Small intestine (tissue), 16 donors: ENCODE measurements around the gene PLEKHG1. TPM values are rescaled to one million over a fixed set of nuclear protein-coding genes. Genes with fewer than 3 reads are reported as not detected.
A peak's percentile ranks its signal among the peaks of the same experiment; 100 is the strongest.

Source experiments
- DNase-seq, 2 donors: peaks; one replicate each; pipeline versions ENCODE4 v3.0.0 to v3.0.0-alpha.2; 2013
- FAIRE-seq: peaks from 2 replicates; lab custom pipeline; 2012; peaks lifted over from hg19 to GRCh38; lab: Jason Lieb, UNC
- H3K27ac ChIP-seq, 3 donors: one replicate each; pipeline ENCODE4 v1.5.1; 2013; ENCODE audit warnings: low read length in 2 of 3, mild to moderate bottlenecking in 2 of 3, control low read depth in 1 of 3, inconsistent platforms in 1 of 3, low read depth in 1 of 3, moderate library complexity in 1 of 3
- H3K27me3 ChIP-seq, 3 donors: one replicate each; pipeline ENCODE4 v1.6.1; 2013; ENCODE audit warnings: low read length in 3 of 3, inconsistent platforms in 1 of 3; ENCODE audit not compliant: control insufficient read depth in 3 of 3, insufficient read depth in 3 of 3
- H3K36me3 ChIP-seq, 3 donors: one replicate each; pipeline ENCODE4 v1.6.1; 2013; ENCODE audit warnings: low read length in 3 of 3, inconsistent platforms in 1 of 3, low read depth in 1 of 3, mild to moderate bottlenecking in 1 of 3, moderate library complexity in 1 of 3; ENCODE audit not compliant: control insufficient read depth in 3 of 3, insufficient read depth in 2 of 3
- H3K4me1 ChIP-seq, 3 donors: one replicate each; pipeline ENCODE4 v1.6.1; 2013; ENCODE audit warnings: low read length in 2 of 3, inconsistent platforms in 1 of 3, low read depth in 1 of 3, mild to moderate bottlenecking in 1 of 3, moderate library complexity in 1 of 3; ENCODE audit not compliant: control insufficient read depth in 3 of 3, insufficient read depth in 2 of 3
- H3K4me3 ChIP-seq, 3 donors: one replicate each; pipeline ENCODE4 v1.5.1; 2013; ENCODE audit warnings: low read length in 3 of 3, control low read depth in 1 of 3, inconsistent platforms in 1 of 3, low read depth in 1 of 3, mild to moderate bottlenecking in 1 of 3, moderate library complexity in 1 of 3
- H3K9me3 ChIP-seq, 2 donors: one replicate each; pipeline ENCODE4 v1.6.1; 2013; ENCODE audit warnings: low read depth in 1 of 2, low read length in 1 of 2; ENCODE audit not compliant: control insufficient read depth in 2 of 2, insufficient read depth in 1 of 2
- WGBS, 3 donors: extraction: QIAGEN DNeasy Blood & Tissue Kit; methylation state at CpG; one replicate each; pipeline ENCODE4 v1.1.7; 2013; 5-methylcytosine and 5-hydroxymethylcytosine counted together
- long read RNA-seq, 10 donors: transcript quantifications; one replicate each; lab custom pipeline, GENCODE V29; 2026
- polyA plus RNA-seq, 4 donors: library from polyadenylated mRNA; stranded (reverse) in 3 of 4; unstranded in 1 of 4; fragments of 200-250 nt in 3 of 4; fragments of 120-200 nt in 1 of 4; gene quantifications; one replicate each; pipeline versions ENCODE4 v1.2.1 to v1.2.3, GENCODE V29; 2013
- donor health status: healthy with polysubstance abuse.
- donor health status: control.
- donor health status: control.
- donor health status: Bipolar disorder and iron deficiency.
- donor health status: healthy.

The PLEKHG1 gene
- 1 to 10 TPM; 3.0 to 7.0 (median 5.9) TPM for polyA plus RNA-seq
- long read RNA-seq, donor 1: 0 reads
- long read RNA-seq, donor 2: 0 reads
- long read RNA-seq, donor 3: 0 reads
- long read RNA-seq, donor 4: 0 reads
- long read RNA-seq, donor 5: 0 reads
- long read RNA-seq, donor 6: 0 reads
- long read RNA-seq, donor 7: 0 reads
- long read RNA-seq, donor 8: 0 reads
- long read RNA-seq, donor 9: 0 reads
- long read RNA-seq, donor 10: 0 reads

GRCh38 chr6:150599199-150600009, at the start of gene PLEKHG1:
PLEKHG1 (plus strand) TSS chr6:150599885; CDS start chr6:150733682, 133,797 bp downstream.
- no peak for FAIRE-seq
- WGBS, 3 donors: 3 to 7% (median 4%) methylated on average over 28 to 54 of the region's 54 CpGs
- H3K27me3 ChIP-seq: peaks cover 0 to 38% (median 0%) of the 10 kb centered on the region in 3 donors

DNA sequence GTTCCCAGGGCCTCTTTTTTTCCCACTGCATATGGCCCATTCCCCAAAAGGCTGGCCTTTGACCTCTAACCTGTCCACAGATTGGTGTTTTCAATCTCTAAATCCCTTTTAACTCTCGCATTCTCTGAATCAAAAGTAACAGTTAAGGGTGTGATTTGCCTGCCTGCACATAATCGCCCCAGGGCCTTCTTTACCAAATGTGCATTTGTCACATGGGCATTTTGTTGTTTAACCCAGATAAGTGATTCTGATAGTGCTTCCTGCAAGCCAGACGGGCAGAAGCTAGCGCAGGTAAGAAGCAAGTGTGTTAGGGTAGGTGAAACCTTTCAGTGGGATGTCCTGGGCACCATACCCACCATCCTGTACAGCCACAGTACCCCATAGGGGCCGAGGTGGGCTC, 49.4 kb upstream of the PLEKHG1 start:
- Histone ChIP-seq H3K9me3 (no peaks in the 10 kb centered on the region), H3K27me3 (no peaks in the 10 kb centered on the region), H3K4me3 (no peak overlapping the region), H3K4me1 (peaks cover 0 to 3% (median 0%) of the 10 kb centered on the region in 3 donors), H3K27ac (no peak overlapping the region), H3K36me3 (no peaks in the 10 kb centered on the region)
- 85 to 91% (median 87%) methylated on average over 5 of the region's 5 CpGs for WGBS, 3 donors
- DNase-seq: no peak
- no peak for FAIRE-seq

More at GRCh38 chr6:150599199-150600009, at the start of gene PLEKHG1:
- H3K36me3 ChIP-seq: no peaks in the 10 kb centered on the region
- DNase-seq: peak; percentile 94 to 97
- H3K27ac ChIP-seq: peak within 1 kb of the TSS; percentile 60 to 94 (median 92)
- peak within 1 kb of the TSS; percentile 52 to 84 (median 82) for H3K4me3 ChIP-seq
- peaks cover 0 to 27% (median 12%) of the 10 kb centered on the region in 3 donors for H3K4me1 ChIP-seq
- H3K9me3 ChIP-seq: no peaks in the 10 kb centered on the region

GRCh38 chr6:150557043-150557599, 42.6 kb upstream of the PLEKHG1 start:
- Histone ChIP-seq H3K27ac (no peak overlapping the region), H3K4me1 (no peaks in the 10 kb centered on the region), H3K27me3 (no peaks in the 10 kb centered on the region), H3K4me3 (no peak overlapping the region), H3K36me3 (no peaks in the 10 kb centered on the region), H3K9me3 (peaks cover 0 to 11% of the 10 kb centered on the region in 2 donors)
- 69 to 72% (median 70%) methylated on average over 5 of the region's 5 CpGs for WGBS, 3 donors
- no peak for FAIRE-seq
- DNase-seq: no peak

DNA sequence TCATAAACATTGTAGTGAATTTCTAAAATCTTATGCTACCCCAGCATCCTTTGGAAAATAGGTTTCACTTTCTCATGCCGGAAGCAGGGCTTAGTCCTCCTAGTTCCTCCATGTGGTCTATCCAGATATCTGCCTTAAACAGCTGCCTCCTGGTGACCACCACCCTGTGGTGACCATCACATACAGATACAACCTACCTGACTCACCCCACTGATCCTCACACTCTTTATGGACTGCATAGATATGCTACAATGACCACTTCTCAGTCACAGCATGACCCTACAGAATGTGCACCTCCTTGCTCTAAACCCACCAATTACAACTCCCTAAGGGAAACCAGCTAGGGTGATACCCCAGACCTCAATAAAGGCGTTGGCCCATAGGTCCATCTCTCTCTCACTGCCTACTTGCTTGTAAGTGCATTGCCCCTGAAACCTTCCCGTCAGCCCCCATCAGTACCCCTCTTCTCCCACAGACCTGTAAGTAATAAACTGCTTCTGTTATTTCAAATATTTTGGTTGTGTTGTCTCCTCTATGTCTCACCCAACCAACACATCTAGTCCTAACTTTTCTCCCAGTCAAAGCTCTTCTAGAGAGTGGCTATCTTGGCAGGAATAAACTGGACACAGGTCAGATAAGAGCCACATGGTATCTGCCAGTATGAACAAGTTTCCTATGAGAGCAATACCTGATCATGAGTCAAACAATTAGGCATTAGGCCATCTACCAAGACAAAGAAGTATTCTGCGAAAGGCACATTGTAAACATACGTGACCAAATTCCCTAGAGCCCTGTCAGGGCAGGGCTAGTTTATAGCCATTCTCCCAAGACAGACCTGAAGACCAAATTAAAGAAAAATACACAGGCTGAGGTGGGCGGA, 39.4 kb upstream of the PLEKHG1 start:
- no peaks in the 10 kb centered on the region for H3K36me3 ChIP-seq
- H3K27ac ChIP-seq: no peak overlapping the region
- FAIRE-seq: no peak
- no peak overlapping the region for H3K4me3 ChIP-seq
- H3K9me3 ChIP-seq: peaks cover 0 to 11% of the 10 kb centered on the region in 2 donors
- H3K27me3 ChIP-seq: no peaks in the 10 kb centered on the region
- DNase-seq: no peak
- no peaks in the 10 kb centered on the region for H3K4me1 ChIP-seq
- WGBS, 3 donors: 71 to 86% (median 85%) methylated on average over 6 of the region's 6 CpGs

- 85 to 97% (median 91%) methylated on average over 6 of the region's 6 CpGs for WGBS, 3 donors
- no peak overlapping the region for H3K27ac ChIP-seq
- H3K27me3 ChIP-seq: no peaks in the 10 kb centered on the region
- FAIRE-seq (no peak), DNase-seq (no peak)
- H3K4me1 ChIP-seq: no peaks in the 10 kb centered on the region
- no peak overlapping the region for H3K4me3 ChIP-seq
- H3K36me3 ChIP-seq: no peaks in the 10 kb centered on the region
- peaks cover 0 to 11% of the 10 kb centered on the region in 2 donors for H3K9me3 ChIP-seq
Measured at GRCh38 chr6:150560884-150561219, 38.8 kb upstream of the PLEKHG1 start.

- H3K9me3 ChIP-seq: peaks cover 0 to 4% of the 10 kb centered on the region in 2 donors
- H3K36me3 ChIP-seq: no peaks in the 10 kb centered on the region
- DNase-seq (no peak), FAIRE-seq (no peak)
- no peak overlapping the region for H3K4me3 ChIP-seq
- H3K4me1 ChIP-seq: no peaks in the 10 kb centered on the region
- no peak overlapping the region for H3K27ac ChIP-seq
- 82 to 84% (median 83%) methylated on average over 2 of the region's 2 CpGs for whole genome bisulfite sequencing, 3 donors
- H3K27me3 ChIP-seq: no peaks in the 10 kb centered on the region
Measured at GRCh38 chr6:150565945-150566344, 33.7 kb upstream of the PLEKHG1 start.

GRCh38 chr6:150566486-150566885, 33.2 kb upstream of the PLEKHG1 start:
- H3K27me3 ChIP-seq: no peaks in the 10 kb centered on the region
- peaks cover 0 to 4% of the 10 kb centered on the region in 2 donors for H3K9me3 ChIP-seq
- no peaks in the 10 kb centered on the region for H3K36me3 ChIP-seq
- FAIRE-seq: no peak
- no peak overlapping the region for H3K4me3 ChIP-seq
- H3K27ac ChIP-seq: no peak overlapping the region
- no peaks in the 10 kb centered on the region for H3K4me1 ChIP-seq
- DNase-seq: no peak

- no peak for FAIRE-seq
- Histone ChIP-seq H3K4me1 (no peaks in the 10 kb centered on the region), H3K36me3 (no peaks in the 10 kb centered on the region), H3K27ac (no peak overlapping the region), H3K27me3 (no peaks in the 10 kb centered on the region), H3K4me3 (no peak overlapping the region), H3K9me3 (peaks cover 0 to 4% of the 10 kb centered on the region in 2 donors)
- WGBS, 3 donors: 61 to 70% (median 62%) methylated on average over 3 of the region's 3 CpGs
- peak; percentile 7 to 55 for DNase-seq
Measured at GRCh38 chr6:150567380-150567779, 32.3 kb upstream of the PLEKHG1 start.
